Type B pancreatic cell (in vitro differentiated cells): ENCODE results near the gene ANKS1B. TPM values are rescaled to one million over a fixed set of nuclear protein-coding genes. Genes with fewer than 3 reads are reported as not detected.

ENCODE experiments used
- DNase-seq: peaks from one replicate; pipeline ENCODE4 v3.0.0; 2021; ENCODE audit warnings: mixed read lengths; ENCODE audit not compliant: unreplicated experiment; ENCODE audit errors: extremely low spot score
- H3K27ac Mint-ChIP-seq: 2 replicates; pipeline ENCODE4 v1.8.0; 2021; ENCODE audit warnings: mild to moderate bottlenecking, mixed read lengths
- H3K27me3 Mint-ChIP-seq: 2 replicates; pipeline ENCODE4 v1.8.0; 2021; ENCODE audit warnings: mixed read lengths
- H3K36me3 Mint-ChIP-seq: 2 replicates; pipeline ENCODE4 v1.8.0; 2021; ENCODE audit warnings: mixed read lengths
- H3K4me1 Mint-ChIP-seq: one replicate; pipeline ENCODE4 v1.8.0; 2021; ENCODE audit warnings: mixed read lengths; ENCODE audit not compliant: unreplicated experiment
- H3K4me3 Mint-ChIP-seq: 2 replicates; pipeline ENCODE4 v1.8.0; 2021; ENCODE audit warnings: mild to moderate bottlenecking, mixed read lengths
- H3K9me3 Mint-ChIP-seq: 2 replicates; pipeline ENCODE4 v1.8.0; 2021; ENCODE audit warnings: mixed read lengths
- total RNA-seq: library from RNA; stranded (reverse); gene quantifications from 2 replicates; pipeline ENCODE4 v1.2.1, GENCODE V29; 2021; ENCODE audit warnings: low replicate concordance
- TF ChIP-seq, protein P1 (sequence below): fragments of 200-600 bp; sonication (generic); conservative IDR thresholded peaks from 2 replicates; pipeline ENCODE4 v1.5.0; 2021; ENCODE audit warnings: antibody characterized with exemption, mild to moderate bottlenecking

ANKS1B gene
- total RNA-seq, 1 donor from 2014 or later = 4.7 TPM

DNA sequence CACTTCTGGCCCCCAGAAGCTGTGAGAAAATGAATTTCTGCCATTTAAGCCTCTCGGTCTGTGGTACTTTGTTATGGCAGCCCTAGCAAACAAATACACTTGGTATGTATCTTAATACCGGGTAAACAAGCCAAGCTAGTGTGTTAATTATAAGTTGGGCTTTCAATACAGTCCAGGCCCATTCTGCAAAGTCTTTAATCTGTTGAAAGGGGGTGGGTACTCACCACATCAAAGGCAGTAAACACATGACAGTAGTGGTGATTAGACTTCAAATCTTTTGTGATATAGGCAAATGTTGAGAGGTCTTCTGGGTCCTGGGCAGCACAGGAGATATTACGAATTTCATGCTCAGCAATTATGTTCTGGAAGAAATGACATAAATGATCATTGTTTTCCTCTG lies 1211.9 kb downstream of the ANKS1B start:
- Mint-ChIP-seq H3K9me3 (peaks cover 7% of the 10 kb centered on the region), H3K4me1 (no peaks in the 10 kb centered on the region), H3K36me3 (peaks cover 4% of the 10 kb centered on the region), H3K4me3 (no peak overlapping the region), H3K27me3 (peaks cover 2% of the 10 kb centered on the region), H3K27ac (no peak overlapping the region)
- TF ChIP-seq, protein P1, sequence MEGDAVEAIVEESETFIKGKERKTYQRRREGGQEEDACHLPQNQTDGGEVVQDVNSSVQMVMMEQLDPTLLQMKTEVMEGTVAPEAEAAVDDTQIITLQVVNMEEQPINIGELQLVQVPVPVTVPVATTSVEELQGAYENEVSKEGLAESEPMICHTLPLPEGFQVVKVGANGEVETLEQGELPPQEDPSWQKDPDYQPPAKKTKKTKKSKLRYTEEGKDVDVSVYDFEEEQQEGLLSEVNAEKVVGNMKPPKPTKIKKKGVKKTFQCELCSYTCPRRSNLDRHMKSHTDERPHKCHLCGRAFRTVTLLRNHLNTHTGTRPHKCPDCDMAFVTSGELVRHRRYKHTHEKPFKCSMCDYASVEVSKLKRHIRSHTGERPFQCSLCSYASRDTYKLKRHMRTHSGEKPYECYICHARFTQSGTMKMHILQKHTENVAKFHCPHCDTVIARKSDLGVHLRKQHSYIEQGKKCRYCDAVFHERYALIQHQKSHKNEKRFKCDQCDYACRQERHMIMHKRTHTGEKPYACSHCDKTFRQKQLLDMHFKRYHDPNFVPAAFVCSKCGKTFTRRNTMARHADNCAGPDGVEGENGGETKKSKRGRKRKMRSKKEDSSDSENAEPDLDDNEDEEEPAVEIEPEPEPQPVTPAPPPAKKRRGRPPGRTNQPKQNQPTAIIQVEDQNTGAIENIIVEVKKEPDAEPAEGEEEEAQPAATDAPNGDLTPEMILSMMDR = no peak
- no peak for DNase-seq

DNA sequence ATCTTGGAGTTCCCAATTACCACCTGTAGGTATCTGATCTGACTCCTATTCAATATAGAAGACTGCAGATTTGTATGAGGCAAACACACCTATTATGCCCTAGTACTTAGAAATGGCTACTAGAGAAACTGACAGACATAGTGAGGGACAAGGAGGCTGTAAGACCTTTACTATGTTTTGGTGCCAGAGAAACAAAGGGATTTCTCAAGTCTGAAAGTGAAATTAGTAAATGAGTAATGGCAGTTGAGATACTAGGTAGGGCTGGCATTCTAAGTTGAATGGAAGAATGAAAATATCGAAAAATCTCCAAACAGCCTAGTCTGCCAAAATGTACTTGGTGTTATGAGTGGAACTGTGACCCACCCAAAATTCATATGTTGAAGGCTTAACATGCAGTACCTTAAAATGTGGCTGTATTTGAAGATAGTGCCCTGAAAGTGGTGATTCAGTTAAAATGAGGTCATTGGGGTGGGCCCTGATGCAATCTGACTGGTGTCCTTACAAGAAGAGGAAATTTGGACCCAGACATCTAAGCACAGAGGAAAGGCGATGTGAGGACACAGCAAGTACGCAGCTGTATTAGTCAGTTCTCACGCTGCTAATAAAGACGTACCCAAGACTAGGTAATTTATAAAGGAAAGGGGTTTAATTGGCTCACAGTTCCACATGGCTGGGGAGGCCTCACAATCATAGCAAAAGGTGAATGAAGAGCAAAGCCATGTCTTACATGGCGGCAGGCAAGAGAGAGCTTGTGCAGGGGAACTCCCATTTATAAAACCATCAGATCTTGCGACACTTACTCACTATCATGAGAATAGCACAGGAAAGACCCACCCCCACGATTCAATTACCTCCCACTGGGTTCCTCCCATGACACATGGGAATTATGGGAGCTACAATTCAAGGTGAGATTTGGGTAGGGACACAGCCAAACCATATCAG lies 1212.7 kb downstream of the ANKS1B start:
- peaks cover 4% of the 10 kb centered on the region for H3K36me3 Mint-ChIP-seq
- H3K27ac Mint-ChIP-seq = no peak overlapping the region
- H3K4me3 Mint-ChIP-seq = no peak overlapping the region
- H3K27me3 Mint-ChIP-seq = no peaks in the 10 kb centered on the region
- TF ChIP-seq, protein P1 = no peak
- H3K4me1 Mint-ChIP-seq = no peaks in the 10 kb centered on the region
- peaks cover 7% of the 10 kb centered on the region for H3K9me3 Mint-ChIP-seq
- no peak for DNase-seq

DNA sequence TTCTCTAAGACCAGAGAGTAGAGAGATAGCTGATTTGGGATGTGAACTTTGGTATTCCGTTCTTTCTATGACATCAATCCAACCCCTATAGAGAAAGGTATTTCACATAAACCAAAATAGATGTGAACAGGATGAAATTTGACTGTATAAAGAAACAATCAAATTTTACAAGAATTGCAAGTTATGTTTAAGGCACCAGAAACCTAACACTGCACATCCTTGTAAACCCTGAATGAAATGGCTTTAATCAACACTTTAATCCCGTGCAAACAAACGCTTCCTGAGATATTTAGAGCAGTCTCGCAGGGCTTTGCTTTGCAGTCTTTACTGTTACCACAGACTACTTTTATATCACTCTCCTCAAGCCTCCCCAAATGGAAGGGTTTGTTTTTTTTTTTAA lies 1214.5 kb downstream of the ANKS1B start:
- Mint-ChIP-seq H3K4me1 (no peaks in the 10 kb centered on the region), H3K27ac (no peak overlapping the region), H3K9me3 (peaks cover 7% of the 10 kb centered on the region), H3K4me3 (no peak overlapping the region), H3K36me3 (peaks cover 4% of the 10 kb centered on the region), H3K27me3 (no peaks in the 10 kb centered on the region)
- TF ChIP-seq, protein P1 = no peak
- DNase-seq = no peak

DNA sequence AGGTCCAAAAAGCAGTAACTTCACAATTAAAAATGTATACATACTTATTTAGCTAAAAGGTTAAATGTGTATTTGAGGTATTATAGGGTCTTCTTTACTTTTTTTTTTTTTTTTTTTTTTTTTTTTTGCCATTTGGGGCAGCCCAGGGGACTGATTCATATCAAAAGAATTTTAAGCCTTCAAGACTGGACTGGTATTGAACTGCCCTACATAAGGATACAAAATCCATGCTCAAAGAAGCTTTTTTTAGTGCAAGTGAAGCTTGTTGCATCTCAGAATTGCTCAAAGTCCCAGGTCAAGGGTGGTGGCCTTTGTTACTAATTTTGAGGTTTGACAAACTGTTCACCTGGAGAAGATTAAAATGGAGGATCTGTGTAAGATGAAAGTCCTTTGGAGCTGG lies 1215.7 kb downstream of the ANKS1B start:
- peaks cover 7% of the 10 kb centered on the region for H3K9me3 Mint-ChIP-seq
- H3K27me3 Mint-ChIP-seq = no peaks in the 10 kb centered on the region
- TF ChIP-seq, protein P1 = no peak
- no peak overlapping the region for H3K4me3 Mint-ChIP-seq
- DNase-seq = no peak
- no peak overlapping the region for H3K27ac Mint-ChIP-seq
- H3K4me1 Mint-ChIP-seq = no peaks in the 10 kb centered on the region
- peaks cover 4% of the 10 kb centered on the region for H3K36me3 Mint-ChIP-seq

DNA sequence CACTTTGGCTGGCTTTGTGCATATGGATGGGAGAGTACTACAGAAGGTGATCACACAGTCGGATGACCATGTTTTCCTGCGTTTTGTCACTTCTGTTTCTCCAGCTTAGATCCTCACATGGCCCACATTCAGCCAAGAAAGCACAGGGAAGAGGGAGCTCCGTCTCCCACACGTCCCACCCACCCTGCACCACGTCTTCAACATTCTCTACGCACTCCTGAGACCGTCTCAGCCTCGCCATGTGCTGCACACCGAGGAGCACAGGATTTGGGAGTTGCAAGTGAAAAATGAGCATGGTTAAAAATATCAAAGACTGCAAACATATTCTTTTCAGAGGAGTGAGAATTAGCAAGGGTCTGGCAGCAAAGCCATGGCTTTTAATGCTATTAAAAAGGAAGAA lies 1217.5 kb downstream of the ANKS1B start:
- no peaks in the 10 kb centered on the region for H3K4me1 Mint-ChIP-seq
- H3K27ac Mint-ChIP-seq = no peak overlapping the region
- H3K9me3 Mint-ChIP-seq = peaks cover 7% of the 10 kb centered on the region
- peaks cover 3% of the 10 kb centered on the region for H3K36me3 Mint-ChIP-seq
- TF ChIP-seq, protein P1 = no peak
- H3K27me3 Mint-ChIP-seq = no peaks in the 10 kb centered on the region
- no peak for DNase-seq
- H3K4me3 Mint-ChIP-seq = no peak overlapping the region
